Measurements from ENCODE around the gene NDUFA13. TPM values are rescaled to one million over a fixed set of nuclear protein-coding genes. Genes with fewer than 3 reads are reported as not detected.

The NDUFA13 gene
- total RNA-seq, 1 experiment from 2014 or later, result 354 TPM

GRCh38 chr19:19523177-19523576, 7.2 kb downstream of the NDUFA13 start:
- intact Hi-C loops (cut with micrococcal nuclease), result no loop called here
- no peak for DNase-seq (ENCODE audit: unreplicated experiment)
- Mint-ChIP-seq H3K36me3 (ENCODE audit: insufficient read depth, unreplicated experiment) (peaks cover 52% of the 10 kb centered on the region), H3K27me3 (ENCODE audit: insufficient read depth, unreplicated experiment) (no peaks in the 10 kb centered on the region), H3K9me3 (ENCODE audit: unreplicated experiment) (no peaks in the 10 kb centered on the region), H3K4me3 (ENCODE audit: unreplicated experiment) (no peak overlapping the region), H3K4me1 (ENCODE audit: insufficient read depth, unreplicated experiment) (peaks cover 6% of the 10 kb centered on the region), H3K27ac (ENCODE audit: low read depth, unreplicated experiment) (no peak overlapping the region)
- TF ChIP-seq CTCF (IDR thresholded peaks at IDR 0.05; ENCODE audit: unreplicated experiment), result no peak
- CTCF ChIA-PET, result interaction anchor here (1.1 to 2.9 kb wide), 2 partner anchors 9 to 121 kb away, joined by 4 to 21 read pairs; no protein-coding TSS in a partner anchor
- BruUV-seq (replicated peaks), result no TSS peak
- POLR2A ChIA-PET, result interaction anchor here (1.2 kb wide), 1 partner anchor 105 kb away, joined by 3 read pairs; no protein-coding TSS in a partner anchor

- Mint-ChIP-seq H3K27me3 (ENCODE audit: insufficient read depth, unreplicated experiment) (no peaks in the 10 kb centered on the region), H3K9me3 (ENCODE audit: unreplicated experiment) (no peaks in the 10 kb centered on the region), H3K4me3 (ENCODE audit: unreplicated experiment) (no peak overlapping the region), H3K36me3 (ENCODE audit: insufficient read depth, unreplicated experiment) (peaks cover 56% of the 10 kb centered on the region), H3K27ac (ENCODE audit: low read depth, unreplicated experiment) (no peak overlapping the region), H3K4me1 (ENCODE audit: insufficient read depth, unreplicated experiment) (peaks cover 6% of the 10 kb centered on the region)
- BruUV-seq (replicated peaks), result no TSS peak
- POLR2A ChIA-PET, result no interaction called here
- CTCF ChIA-PET, result interaction anchor here (1.1 to 2.9 kb wide), 2 partner anchors 8 to 120 kb away, joined by 4 to 21 read pairs; no protein-coding TSS in a partner anchor
- no peak for DNase-seq (ENCODE audit: unreplicated experiment)
- TF ChIP-seq CTCF (IDR thresholded peaks at IDR 0.05; ENCODE audit: unreplicated experiment), result no peak
- intact Hi-C loops (cut with micrococcal nuclease), result no loop called here
These were observed 8.0 kb downstream of the NDUFA13 start for GRCh38 chr19:19524053-19524452.

- H3K9me3 Mint-ChIP-seq (ENCODE audit: unreplicated experiment), result no peaks in the 10 kb centered on the region
- DNase-seq (ENCODE audit: unreplicated experiment), result no peak
- H3K36me3 Mint-ChIP-seq (ENCODE audit: insufficient read depth, unreplicated experiment), result peaks cover 52% of the 10 kb centered on the region
- H3K4me1 Mint-ChIP-seq (ENCODE audit: insufficient read depth, unreplicated experiment), result peaks cover 5% of the 10 kb centered on the region
- TF ChIP-seq CTCF (IDR thresholded peaks at IDR 0.05; ENCODE audit: unreplicated experiment), result no peak
- intact Hi-C loops (cut with micrococcal nuclease), result no loop called here
- BruUV-seq (replicated peaks), result no TSS peak
- no peak overlapping the region for H3K4me3 Mint-ChIP-seq (ENCODE audit: unreplicated experiment)
- CTCF ChIA-PET, result no interaction called here
- no peaks in the 10 kb centered on the region for H3K27me3 Mint-ChIP-seq (ENCODE audit: insufficient read depth, unreplicated experiment)
- POLR2A ChIA-PET, result no interaction called here
- H3K27ac Mint-ChIP-seq (ENCODE audit: low read depth, unreplicated experiment), result no peak overlapping the region
These were observed 9.8 kb downstream of the NDUFA13 start for GRCh38 chr19:19525611-19526380.

GRCh38 chr19:19526581-19527370, 10.8 kb downstream of the NDUFA13 start:
- ChIA-PET CTCF (no interaction called here), POLR2A (no interaction called here)
- H3K4me3 Mint-ChIP-seq (ENCODE audit: unreplicated experiment), result no peak overlapping the region
- no peak for DNase-seq (ENCODE audit: unreplicated experiment)
- intact Hi-C loops (cut with micrococcal nuclease), result no loop called here
- H3K4me1 Mint-ChIP-seq (ENCODE audit: insufficient read depth, unreplicated experiment), result peaks cover 5% of the 10 kb centered on the region
- peaks cover 50% of the 10 kb centered on the region for H3K36me3 Mint-ChIP-seq (ENCODE audit: insufficient read depth, unreplicated experiment)
- BruUV-seq (replicated peaks), result no TSS peak
- H3K9me3 Mint-ChIP-seq (ENCODE audit: unreplicated experiment), result no peaks in the 10 kb centered on the region
- no peaks in the 10 kb centered on the region for H3K27me3 Mint-ChIP-seq (ENCODE audit: insufficient read depth, unreplicated experiment)
- no peak overlapping the region for H3K27ac Mint-ChIP-seq (ENCODE audit: low read depth, unreplicated experiment)
- TF ChIP-seq CTCF (IDR thresholded peaks at IDR 0.05; ENCODE audit: unreplicated experiment), result no peak
